H1 (cell line): ENCODE measurements around the gene GULP1. TPM values are rescaled to one million over a fixed set of nuclear protein-coding genes. Genes with fewer than 3 reads are reported as not detected.

Experiments used
- EGR1 ChIP-seq: IDR thresholded peaks from 2 replicates; pipeline ENCODE4 v1.6.1; 2011; ENCODE audit warnings: low read depth, low read length, borderline replicate concordance
- MAFK ChIP-seq: IDR thresholded peaks from 2 replicates; pipeline ENCODE4 v1.6.1; 2012; ENCODE audit warnings: low read depth, mild to moderate bottlenecking, improper control_type of control experiment, low read length
- POLR2AphosphoS5 ChIP-seq: IDR thresholded peaks from 2 replicates; pipeline ENCODE4 v1.6.1; 2011; ENCODE audit warnings: low read depth, low read length
- SUZ12 ChIP-seq: fragments of 200-600 bp; sonication (generic); IDR thresholded peaks from 2 replicates; pipeline ENCODE4 v1.6.1; 2012; ENCODE audit warnings: mild to moderate bottlenecking, inconsistent platforms, low read length, moderate library complexity, mixed read lengths
- TBP ChIP-seq: IDR thresholded peaks from 2 replicates; pipeline ENCODE4 v1.6.1; 2011; ENCODE audit warnings: low read depth, low read length, improper control_type of control experiment
- polyA plus RNA-seq, 7 experiments: library from polyadenylated mRNA; depleted of rRNA in 3 of 7; stranded (reverse) in 5 of 7; unstranded in 2 of 7; fragments of >200 nt in 5 of 7; fragments of 200-250 nt in 2 of 7; gene quantifications; 1 replicate in 5 of 7; 2 replicates in 1 of 7; 4 replicates in 1 of 7; pipeline versions ENCODE4 v1.2.1 to v1.2.3, GENCODE V29; 2011 to 2013; ENCODE audit warnings: missing spikeins in 2 of 7, mixed read lengths in 2 of 7
- total RNA-seq: library from RNA; stranded (reverse); fragmentation: NEBNext Ultra II Directional; extraction: Animal tissue kit (Norgen Biotek cat#: 25700); gene quantifications from 2 replicates; pipeline ENCODE4 v1.2.1, GENCODE V29; 2021

Gene GULP1
- total and polyA plus RNA-seq, 2 of the 8 experiments (the other 6 are each of a cell fraction or from before 2014, with no cell fraction given), result 69.7 to 139 TPM

- no peak for TF ChIP-seq MAFK
- TF ChIP-seq SUZ12, result no peak
- TF ChIP-seq TBP, result no peak
- no peak for TF ChIP-seq POLR2AphosphoS5
- no peak for TF ChIP-seq EGR1
Observed at GRCh38 chr2:188523919-188524318, 232.2 kb downstream of the GULP1 start (continued).
